Lung (tissue), 12 donors: Measurements from ENCODE around the gene POLDIP3. TPM values are rescaled to one million over a fixed set of nuclear protein-coding genes. Genes with fewer than 3 reads are reported as not detected.
"Not testable (repeated sequence)": the region's sequence is repeated elsewhere in the genome, so short reads cannot be mapped to it uniquely, and the experiment has no call there.

Source experiments
- ATAC-seq: fragments of 200-7000 bp; cut with Tn5 transposase; one replicate; pipeline ENCODE4 v1.9.1; 2020; ENCODE audit warnings: moderate number of reproducible peaks; ENCODE audit not compliant: insufficient read depth, low FRiP score
- DNase-seq, 3 donors: peaks; one replicate each; pipeline ENCODE4 v3.0.0-alpha.2; 2013 to 2017
- H3K27ac ChIP-seq, 2 donors: one replicate each; pipeline ENCODE4 v1.5.1; 2013; ENCODE audit warnings: mild to moderate bottlenecking in 2 of 2, moderate library complexity in 2 of 2, control low read depth in 1 of 2, inconsistent platforms in 1 of 2, low read depth in 1 of 2, low read length in 1 of 2
- H3K27me3 ChIP-seq, 3 donors: one replicate each; pipeline ENCODE4 v1.5.1; 2013; ENCODE audit warnings: low read length in 2 of 3; ENCODE audit not compliant: control insufficient read depth in 3 of 3, insufficient read depth in 3 of 3
- H3K36me3 ChIP-seq, 4 donors: one replicate each; pipeline ENCODE4 v1.5.1; 2013; ENCODE audit warnings: low read length in 4 of 4, mild to moderate bottlenecking in 1 of 4, moderate library complexity in 1 of 4; ENCODE audit not compliant: control insufficient read depth in 4 of 4, insufficient read depth in 4 of 4
- H3K4me1 ChIP-seq, 5 donors: one replicate each; pipeline ENCODE4 v1.5.1; 2013; ENCODE audit warnings: low read length in 5 of 5, mild to moderate bottlenecking in 2 of 5, moderate library complexity in 1 of 5; ENCODE audit not compliant: control insufficient read depth in 5 of 5, insufficient read depth in 5 of 5
- H3K4me3 ChIP-seq: one replicate; pipeline ENCODE4 v1.5.1; 2013; ENCODE audit warnings: mild to moderate bottlenecking, control low read depth, moderate library complexity
- H3K9ac ChIP-seq, 2 donors: one replicate each; pipeline ENCODE4 v1.5.1; 2013; ENCODE audit warnings: low read length in 2 of 2, control low read depth in 1 of 2; ENCODE audit not compliant: insufficient read depth in 1 of 2
- H3K9me3 ChIP-seq, 4 donors: one replicate each; pipeline ENCODE4 v1.5.1; 2013; ENCODE audit warnings: low read length in 3 of 4, mild to moderate bottlenecking in 1 of 4, moderate library complexity in 1 of 4; ENCODE audit not compliant: control insufficient read depth in 4 of 4, insufficient read depth in 3 of 4
- CTCF ChIP-seq: IDR thresholded peaks from 2 replicates; pipeline ENCODE4 v1.5.1; 2012; ENCODE audit warnings: mild to moderate bottlenecking; ENCODE audit errors: control extremely low read depth, extremely low read depth
- WGBS, 2 donors: extraction: QIAGEN DNeasy Blood & Tissue Kit; methylation state at CpG; one replicate each; pipeline ENCODE4 v1.1.7; 2013; 5-methylcytosine and 5-hydroxymethylcytosine counted together
- polyA plus RNA-seq, 2 donors: library from polyadenylated mRNA; stranded (reverse); fragments of 200-250 nt; gene quantifications; one replicate each; pipeline ENCODE4 v1.2.1, GENCODE V29; 2013
- total RNA-seq, 2 donors: library from RNA; depleted of rRNA in 1 of 2; stranded (reverse); fragments of >200 nt in 1 of 2; gene quantifications; one replicate each; pipeline ENCODE4 v1.2.1, GENCODE V29; 2014 to 2021
- donor health status: control.
- donor health status: control.
- donor health status: Bipolar disorder and iron deficiency.
- donor health status: healthy.
- donor health status: DM: yes; HTN: yes; CAD: no.

Gene POLDIP3
- total and polyA plus RNA-seq, 4 donors = 20.5 to 62.1 (median 42.7) TPM

GRCh38 chr22:42581762-42582716, 32.6 kb downstream of the POLDIP3 start:
- H3K9me3 ChIP-seq = no peaks in the 10 kb centered on the region
- no peaks in the 10 kb centered on the region for H3K27me3 ChIP-seq
- H3K9ac ChIP-seq = peak overlapping the region; percentile 25 to 63
- H3K4me1 ChIP-seq = peaks cover 0 to 9% (median 3%) of the 10 kb centered on the region in 5 donors
- peak; percentile 82 to 91 (median 87) for DNase-seq
- peaks cover 13 to 41% (median 32%) of the 10 kb centered on the region in 4 donors for H3K36me3 ChIP-seq
- H3K27ac ChIP-seq = peak overlapping the region in 1 of 2 donors; percentile 20
- TF ChIP-seq CTCF = no peak
- 6 to 7% methylated on average over 57 to 64 of the region's 64 CpGs for WGBS, 2 donors
- peak; percentile 94 for ATAC-seq
- peak overlapping the region; percentile 81 for H3K4me3 ChIP-seq

GRCh38 chr22:42581194-42581761, 33.4 kb downstream of the POLDIP3 start:
- H3K27me3 ChIP-seq, DNase-seq, ATAC-seq, H3K4me1 ChIP-seq, H3K9me3 ChIP-seq, H3K27ac ChIP-seq: not testable (repeated sequence)
- Histone ChIP-seq H3K4me3 (peak overlapping the region; percentile 81), H3K9ac (peak overlapping the region in 1 of 2 donors; percentile 63), H3K36me3 (peaks cover 11 to 37% (median 27%) of the 10 kb centered on the region in 4 donors)
- 0 to 1% methylated on average over 9 to 12 of the region's 22 CpGs for WGBS, 2 donors

GRCh38 chr22:42580040-42580439, 34.6 kb downstream of the POLDIP3 start:
- H3K4me1 ChIP-seq, DNase-seq, H3K9me3 ChIP-seq, H3K9ac ChIP-seq, H3K4me3 ChIP-seq, ATAC-seq, H3K27ac ChIP-seq, H3K27me3 ChIP-seq: not testable (repeated sequence)
- 90 to 95% methylated on average over 3 of the region's 4 CpGs for WGBS, 2 donors
- H3K36me3 ChIP-seq = peaks cover 2 to 34% (median 17%) of the 10 kb centered on the region in 4 donors

- Histone ChIP-seq H3K9me3 (no peaks in the 10 kb centered on the region), H3K9ac (no peak overlapping the region), H3K27me3 (no peaks in the 10 kb centered on the region), H3K4me3 (no peak overlapping the region), H3K27ac (no peak overlapping the region), H3K4me1 (peaks cover 0 to 9% (median 3%) of the 10 kb centered on the region in 5 donors), H3K36me3 (peaks cover 4 to 31% (median 8%) of the 10 kb centered on the region in 4 donors)
- ATAC-seq = no peak
- 89 to 91% methylated on average over 15 of the region's 15 CpGs for WGBS, 2 donors
- DNase-seq = no peak
- TF ChIP-seq CTCF = no peak
Measured at GRCh38 chr22:42577623-42578240, 37.0 kb downstream of the POLDIP3 start.

GRCh38 chr22:42577141-42577540, 37.5 kb downstream of the POLDIP3 start:
- ATAC-seq, H3K9me3 ChIP-seq, H3K27ac ChIP-seq, H3K27me3 ChIP-seq, H3K4me1 ChIP-seq, H3K4me3 ChIP-seq, H3K9ac ChIP-seq, DNase-seq: not testable (repeated sequence)
- 95 to 99% methylated on average over 8 of the region's 9 CpGs for WGBS, 2 donors
- peaks cover 4 to 33% (median 7%) of the 10 kb centered on the region in 4 donors for H3K36me3 ChIP-seq

GRCh38 chr22:42575996-42576574, 38.6 kb downstream of the POLDIP3 start:
- not testable (repeated sequence) for H3K4me3 ChIP-seq, H3K9me3 ChIP-seq, H3K9ac ChIP-seq, H3K27me3 ChIP-seq, H3K27ac ChIP-seq, ATAC-seq, DNase-seq, H3K4me1 ChIP-seq
- H3K36me3 ChIP-seq = peaks cover 4 to 38% (median 7%) of the 10 kb centered on the region in 4 donors
- 92 to 95% methylated on average over 13 to 30 of the region's 30 CpGs for WGBS, 2 donors
